Measurements from ENCODE around the gene KCNAB3.
A peak's percentile ranks its signal among the peaks of the same experiment; 100 is the strongest.

Gene KCNAB3

GRCh38 chr17:7897090-7897489 lies 32.6 kb downstream of the KCNAB3 start:
- no peak for DNase-seq

DNA sequence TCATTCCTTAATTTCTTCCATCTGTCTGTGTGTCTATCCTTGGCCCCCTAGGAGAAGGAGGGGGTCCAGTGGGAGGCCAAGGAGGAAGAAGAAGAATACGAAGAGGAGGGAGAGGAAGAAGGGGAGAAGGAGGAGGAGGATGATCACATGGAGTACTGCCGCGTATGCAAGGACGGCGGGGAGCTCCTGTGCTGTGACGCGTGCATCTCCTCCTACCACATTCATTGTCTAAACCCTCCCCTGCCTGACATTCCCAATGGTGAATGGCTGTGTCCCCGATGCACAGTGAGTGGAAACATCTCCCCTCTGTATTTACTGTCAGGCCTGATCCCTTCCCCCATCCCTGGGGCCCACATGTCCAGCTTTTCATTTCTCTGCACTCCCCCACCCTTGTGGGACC lies 34.8 kb downstream of the KCNAB3 start:
- no peak for DNase-seq

DNA sequence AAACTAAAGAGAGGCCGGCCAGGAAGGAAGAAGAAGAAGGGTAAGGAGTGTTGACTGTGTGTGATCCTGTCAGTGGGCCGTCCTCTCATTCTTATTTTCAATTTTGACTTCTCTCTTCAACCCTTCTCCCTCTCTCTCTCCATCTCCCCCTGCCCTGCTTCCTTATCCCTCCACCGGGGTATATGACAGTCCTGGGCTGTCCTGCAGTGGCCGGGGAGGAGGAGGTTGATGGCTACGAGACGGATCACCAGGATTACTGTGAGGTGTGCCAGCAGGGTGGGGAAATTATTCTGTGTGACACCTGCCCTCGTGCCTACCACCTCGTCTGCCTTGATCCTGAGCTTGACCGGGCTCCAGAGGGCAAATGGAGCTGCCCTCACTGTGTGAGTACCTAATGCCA lies 35.4 kb downstream of the KCNAB3 start:
- DNase-seq: no peak

GRCh38 chr17:7893187-7893880 lies 36.3 kb downstream of the KCNAB3 start:
- DNase-seq: peak in 1 of 2 experiments; percentile 22

GRCh38 chr17:7889166-7889955 lies 40.3 kb downstream of the KCNAB3 start:
- DNase-seq: peak; percentile 83 to 90

GRCh38 chr17:7888184-7888920 lies 41.3 kb downstream of the KCNAB3 start, which contains the start of gene CHD3:
TSS of gene CHD3 (plus strand) at chr17:7888789. CDS start at chr17:7889001, 212 bp downstream.
- DNase-seq: peak in 1 of 2 experiments; percentile 18

DNA sequence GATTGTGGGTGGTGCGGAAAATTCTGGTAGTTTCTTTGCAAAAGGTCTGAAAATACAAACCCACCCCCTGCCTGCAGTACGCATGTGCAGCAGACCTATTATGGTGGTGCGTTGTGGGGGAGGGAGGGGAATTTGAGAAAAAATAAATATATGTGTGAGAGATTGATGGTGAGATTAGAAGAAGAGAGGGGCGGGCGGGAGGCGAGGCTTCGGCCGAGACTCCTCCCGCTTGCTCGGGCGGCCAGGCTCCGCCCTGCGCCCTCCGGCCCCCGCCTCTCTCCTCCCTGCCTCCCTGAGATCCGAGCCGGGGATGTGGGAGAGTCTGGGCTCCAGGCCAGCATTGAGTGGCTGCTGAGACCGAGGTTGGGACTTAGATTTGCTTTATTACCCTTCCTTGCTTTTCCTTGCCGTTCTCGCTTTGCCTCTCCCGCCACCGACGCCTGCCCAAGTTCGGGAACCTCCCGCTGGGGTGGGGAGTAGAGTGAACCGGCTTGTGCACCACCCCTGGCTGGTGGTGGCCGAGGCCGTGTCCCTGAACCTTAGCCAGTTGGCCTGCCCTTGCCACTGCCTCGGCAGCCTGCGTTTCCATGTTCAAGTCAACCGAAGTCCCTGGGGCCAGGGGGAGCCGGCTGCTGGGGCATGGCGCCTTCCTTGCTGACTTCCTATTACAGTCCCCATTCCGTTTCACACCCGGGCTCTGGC lies 42.0 kb downstream of the KCNAB3 start:
- peak; percentile 80 to 84 for DNase-seq

- DNase-seq: no peak
These were observed 42.6 kb downstream of the KCNAB3 start for GRCh38 chr17:7887038-7887481.

DNA sequence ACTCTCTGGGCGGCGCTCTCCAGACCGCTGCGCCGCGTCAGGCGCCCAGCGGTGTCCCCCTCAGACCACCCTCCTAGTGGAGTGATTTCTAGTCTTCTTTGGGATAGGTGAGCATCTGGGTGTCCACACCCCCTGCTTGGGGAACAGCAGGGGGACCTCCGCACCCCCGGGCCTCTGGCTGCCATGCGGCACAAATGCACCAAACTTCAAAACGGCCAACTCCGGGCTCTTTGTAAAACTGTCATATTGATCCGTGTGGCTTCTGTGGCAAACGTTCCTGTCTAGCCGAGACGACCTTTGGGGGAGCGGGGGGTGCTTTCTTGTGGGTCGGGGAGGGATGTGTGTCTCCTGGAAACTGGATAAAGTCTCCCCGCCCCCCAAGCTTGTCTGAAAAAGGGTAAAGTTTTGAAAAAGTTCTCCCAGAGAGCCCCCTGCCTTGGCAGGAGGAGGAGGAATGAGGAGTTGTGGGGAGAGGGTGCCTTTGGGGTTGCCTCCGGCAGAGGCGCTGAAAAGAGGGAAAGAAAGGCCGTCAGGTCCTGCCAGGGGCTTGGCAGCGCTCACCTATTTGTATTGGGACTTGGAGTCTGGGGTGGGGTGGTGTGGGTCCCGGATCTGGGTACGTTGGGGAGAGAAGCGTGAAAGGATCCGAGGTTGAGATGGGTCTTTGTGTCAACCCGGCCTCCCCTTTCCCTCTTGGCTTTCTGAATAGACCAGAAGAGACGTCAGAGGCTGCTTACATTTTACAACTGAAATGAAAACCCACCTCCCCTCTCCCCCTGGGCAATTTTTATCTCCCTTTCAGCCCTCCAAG lies 43.2 kb downstream of the KCNAB3 start:
- DNase-seq: peak in 1 of 2 experiments; percentile 16

DNA sequence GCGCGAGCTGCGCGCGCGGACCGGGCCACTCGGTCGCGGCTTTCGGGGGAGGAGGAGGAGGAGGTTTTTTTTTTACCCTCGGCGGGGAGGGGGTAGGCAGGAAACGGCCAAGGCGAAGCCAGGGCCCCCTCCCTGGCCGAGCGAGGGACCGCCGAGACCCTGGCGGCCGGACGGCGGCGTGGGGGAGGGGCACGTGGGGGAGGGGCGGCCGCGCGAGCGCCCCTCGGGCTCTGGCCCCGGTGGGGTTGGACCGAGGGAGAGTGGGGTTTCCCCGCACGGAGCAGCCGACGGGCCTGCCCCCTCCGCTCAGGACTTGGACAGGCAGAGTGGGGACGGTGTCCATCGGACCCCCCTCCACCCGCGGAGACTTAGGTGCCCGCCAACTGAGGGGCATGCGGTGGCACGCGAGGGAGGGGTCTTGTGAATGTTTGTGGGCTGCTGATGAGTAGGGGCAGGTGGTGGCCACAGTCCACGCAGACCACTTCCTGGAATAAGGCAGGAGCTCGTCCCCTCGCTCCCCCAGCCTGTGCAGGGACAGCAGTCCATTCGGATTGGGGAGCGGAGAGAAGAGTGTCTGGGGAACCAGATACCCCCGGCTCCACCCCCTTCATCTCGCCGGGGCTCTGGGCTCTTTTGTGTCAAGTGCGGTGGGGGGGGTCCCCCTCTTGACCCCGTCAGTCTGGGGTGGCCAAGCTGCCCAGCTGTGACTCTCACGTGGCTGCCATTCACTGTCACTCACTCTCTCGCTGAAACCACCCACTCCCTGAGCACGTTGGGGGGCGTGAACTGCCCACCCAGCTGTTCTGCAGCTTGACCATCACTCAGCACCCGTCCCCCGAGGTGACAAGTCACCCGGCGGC lies 44.1 kb downstream of the KCNAB3 start:
- DNase-seq: peak; percentile 13 to 51

GRCh38 chr17:7884581-7885366 lies 44.9 kb downstream of the KCNAB3 start:
- DNase-seq: no peak

DNA sequence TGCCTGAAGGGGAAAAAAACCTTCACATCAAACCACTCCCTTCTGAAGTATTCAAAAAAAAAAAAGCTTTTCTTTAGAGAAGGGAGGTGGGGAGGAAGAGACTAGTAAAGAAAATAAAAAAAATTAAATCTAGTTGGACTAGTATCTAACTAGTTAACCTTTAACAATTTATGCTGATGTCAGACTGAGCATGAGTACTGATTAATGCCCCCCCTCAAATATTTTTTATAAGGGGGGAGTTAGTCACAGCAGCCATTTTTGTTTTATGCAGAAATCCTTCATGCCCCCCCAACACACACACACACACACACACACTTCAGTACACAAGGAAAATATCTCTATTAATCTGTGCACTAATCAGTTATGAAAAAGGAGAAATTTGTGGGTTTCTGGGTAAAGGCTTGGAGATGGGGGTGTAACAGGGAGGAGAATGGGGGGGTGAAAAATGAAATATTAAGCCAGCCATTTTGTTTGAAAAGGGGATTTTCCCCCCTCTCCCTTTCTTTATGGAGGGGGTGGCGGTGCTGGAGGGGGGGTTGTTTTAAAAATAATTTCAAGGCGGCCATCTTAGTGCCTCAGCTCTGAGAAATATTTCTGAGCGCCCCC lies 45.8 kb downstream of the KCNAB3 start:
- DNase-seq: peak in 1 of 2 experiments; percentile 31

DNA sequence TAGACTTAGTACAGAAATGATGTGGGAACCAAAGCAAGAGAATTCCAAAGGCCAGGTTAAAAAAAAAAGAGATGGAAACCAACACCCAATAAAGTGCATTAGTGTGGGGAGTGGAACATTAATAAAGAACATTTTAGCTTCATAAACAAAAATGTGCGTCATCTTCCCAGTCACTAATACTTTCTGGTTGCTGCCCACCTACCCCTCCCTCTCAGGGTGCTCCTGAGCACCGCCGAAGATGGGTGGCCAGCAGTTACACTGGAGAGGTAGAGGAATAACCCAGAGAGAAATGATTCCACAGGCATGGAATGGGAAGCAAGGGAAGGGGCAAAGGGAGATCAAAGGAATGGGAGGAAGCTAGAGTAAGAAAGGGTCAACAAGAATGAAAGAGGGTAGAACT lies 47.0 kb downstream of the KCNAB3 start:
- no peak for DNase-seq

- DNase-seq: no peak
These were observed 47.6 kb downstream of the KCNAB3 start for GRCh38 chr17:7882068-7882467.

DNA sequence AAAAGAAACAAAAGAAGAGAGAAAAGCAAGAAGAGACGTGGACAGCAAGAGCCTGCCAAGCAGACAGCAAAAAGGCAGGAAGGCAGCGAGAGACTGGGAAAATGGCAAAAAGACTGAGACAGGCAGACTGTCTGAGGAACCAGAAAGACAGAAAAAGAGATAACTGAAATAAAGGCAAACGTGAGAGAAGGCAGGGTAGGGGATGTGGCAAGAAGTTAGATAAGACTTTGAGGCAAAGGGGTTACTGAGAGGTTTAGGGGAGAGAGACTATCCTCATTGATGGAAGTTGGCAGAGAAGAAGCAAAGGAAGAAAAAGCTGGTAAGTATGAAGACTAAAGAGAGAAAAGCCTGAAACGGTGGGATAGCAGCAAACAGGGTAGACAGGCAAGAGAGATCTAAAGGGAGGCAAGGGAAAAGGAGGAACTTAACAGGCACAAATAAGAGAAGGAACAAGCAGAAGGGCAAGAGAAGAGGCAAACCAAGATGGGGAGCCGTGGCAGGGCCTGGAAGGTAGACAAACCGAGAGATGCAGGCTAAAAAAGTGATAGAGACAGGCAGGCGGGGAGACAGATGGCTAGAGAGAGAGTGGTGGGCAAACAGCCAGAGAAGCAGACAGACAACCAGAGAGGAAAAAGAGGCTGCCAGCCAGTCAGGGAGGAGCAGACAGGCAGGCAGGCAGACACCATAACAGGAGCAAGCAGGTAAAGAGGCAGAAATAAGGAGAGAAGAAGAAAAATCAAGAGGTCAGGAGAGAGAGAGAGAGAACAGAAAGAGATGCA lies 48.2 kb downstream of the KCNAB3 start:
- peak; percentile 32 to 72 for DNase-seq

DNA sequence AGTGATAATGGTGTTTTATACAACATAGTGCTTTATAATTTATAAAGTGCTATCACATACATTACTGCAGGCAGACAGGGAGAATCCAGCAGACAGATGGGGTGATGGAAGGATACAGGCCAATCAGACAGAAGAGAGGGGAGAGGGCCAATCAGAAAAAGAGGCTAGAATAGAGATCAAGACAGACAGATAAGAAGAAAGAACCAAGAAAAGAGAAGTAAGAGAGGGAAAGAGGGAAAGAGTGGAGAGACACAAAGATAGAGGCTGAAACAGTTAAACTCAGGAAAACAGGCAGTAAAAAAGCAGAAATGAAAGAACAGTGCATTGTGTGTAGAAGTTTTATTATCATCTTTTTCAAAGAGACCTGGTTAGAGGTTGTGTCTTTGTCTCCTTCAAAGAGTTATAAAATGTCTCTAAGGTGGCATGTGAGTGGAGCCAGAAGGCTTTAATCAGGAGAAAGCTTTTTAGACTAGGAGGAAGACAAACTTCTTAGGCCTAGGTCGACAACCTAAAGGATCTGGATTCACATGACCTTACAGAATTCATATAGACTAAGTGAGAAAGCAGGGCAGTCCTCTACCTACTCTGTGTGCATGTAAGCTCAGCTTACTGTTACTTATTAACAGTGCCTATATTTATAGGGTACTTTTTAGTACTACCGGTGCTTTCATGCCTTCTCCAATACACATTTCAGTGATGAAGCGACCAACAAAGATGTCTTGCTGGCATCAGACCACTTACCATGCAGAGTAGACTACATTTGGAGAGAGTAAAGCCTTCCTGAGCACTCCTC lies 49.4 kb downstream of the KCNAB3 start:
- peak in 1 of 2 experiments; percentile 21 for DNase-seq

- DNase-seq: no peak
These were observed 51.4 kb downstream of the KCNAB3 start for GRCh38 chr17:7878234-7878633.

Measured in NCI-H524 (cell line).